Measurements from ENCODE around the gene AKNA.

- no peak for TF ChIP-seq CTCF (IDR thresholded peaks at IDR 0.05)
- no peak for TF ChIP-seq POLR2A (IDR thresholded peaks at IDR 0.05)
Measured at GRCh38 chr9:114288193-114289091, 99.3 kb downstream of the AKNA start.
